HEK293 (cell line): ENCODE results near the gene CDYL2.

Experiments
- CTCF ChIA-PET: fragments of 350-600 bp; formaldehyde crosslinking; extraction: SDS; loops from one replicate; lab custom pipeline; 2021; ENCODE audit warnings: antibody characterized with exemption; lab: Yijun Ruan, JAX
- POLR2A ChIA-PET: fragments of 300-600 bp; formaldehyde crosslinking; extraction: SDS; loops from one replicate; lab custom pipeline; 2020; ENCODE audit warnings: antibody characterized with exemption, inconsistent platforms; lab: Yijun Ruan, JAX
- H3K27ac ChIP-seq: fragments of 200-500 bp; sonication (Bioruptor generic); 2 replicates; pipeline ENCODE4 v1.5.1; 2014; ENCODE audit warnings: low read depth, low read length, control low read depth, inconsistent platforms; ENCODE audit errors: extremely low read depth
- H3K36me3 ChIP-seq, 2 experiments: fragments of 200-500 bp in 1 of 2; sonication (Bioruptor generic) in 1 of 2; 1 replicate in 1 of 2; 2 replicates in 1 of 2; pipeline ENCODE4 v1.5.1; 2014 to 2017; ENCODE audit warnings: inconsistent platforms in 2 of 2, low read length in 2 of 2; ENCODE audit not compliant: control insufficient read depth in 2 of 2, insufficient read depth in 1 of 2
- H3K4me1 ChIP-seq: fragments of 200-500 bp; sonication (Bioruptor generic); 2 replicates; pipeline ENCODE4 v1.5.1; 2014; ENCODE audit warnings: mild to moderate bottlenecking, low read length, inconsistent platforms; ENCODE audit not compliant: control insufficient read depth, insufficient read depth
- H3K4me3 ChIP-seq: 2 replicates; pipeline ENCODE4 v1.5.1; 2011; ENCODE audit warnings: low read depth, mild to moderate bottlenecking, control low read depth, low read length, moderate library complexity
- H3K9me3 ChIP-seq: fragments of 200-500 bp; sonication (Bioruptor generic); 2 replicates; pipeline ENCODE4 v1.5.1; 2014; ENCODE audit warnings: low read depth, low read length, inconsistent platforms; ENCODE audit not compliant: control insufficient read depth, insufficient read depth
- GFI1B ChIP-seq: fragments of 450-650 bp; formaldehyde crosslinking; IDR thresholded peaks from 2 replicates; pipeline ENCODE4 v1.5.1; 2016; ENCODE audit warnings: missing biosample characterization, missing genetic modification characterization
- HOXD13 ChIP-seq: sonication (generic); formaldehyde crosslinking; IDR thresholded peaks from 2 replicates; pipeline ENCODE4 v1.8.0; 2022; ENCODE audit warnings: missing genetic modification reagents, borderline replicate concordance
- KLF7 ChIP-seq: fragments of 450-650 bp; formaldehyde crosslinking; IDR thresholded peaks from 2 replicates; pipeline ENCODE4 v1.5.1; 2016; ENCODE audit warnings: missing biosample characterization, missing genetic modification characterization, borderline replicate concordance
- MEIS1 ChIP-seq: sonication (generic); formaldehyde crosslinking; IDR thresholded peaks from 2 replicates; pipeline ENCODE4 v1.8.1; 2022; ENCODE audit warnings: missing genetic modification reagents, mild to moderate bottlenecking, borderline replicate concordance
- MYNN ChIP-seq: fragments of 450-650 bp; formaldehyde crosslinking; IDR thresholded peaks from 2 replicates; pipeline ENCODE4 v1.5.1; 2016; ENCODE audit warnings: missing biosample characterization, missing genetic modification characterization, borderline replicate concordance
- PRDM2 ChIP-seq: fragments of 450-650 bp; formaldehyde crosslinking; IDR thresholded peaks from 2 replicates; pipeline ENCODE4 v1.5.1; 2016; ENCODE audit warnings: missing biosample characterization, missing genetic modification characterization, borderline replicate concordance
- ZNF133 ChIP-seq: fragments of 450-650 bp; formaldehyde crosslinking; IDR thresholded peaks from 2 replicates; pipeline ENCODE4 v1.5.1; 2016; ENCODE audit warnings: missing biosample characterization, missing genetic modification characterization
- ZNF274 ChIP-seq, 2 experiments: fragments of 200-500 bp in 1 of 2; fragments of 450-650 bp in 1 of 2; sonication (Bioruptor generic) in 1 of 2; formaldehyde crosslinking in 1 of 2; IDR thresholded peaks; 2 replicates each; pipeline versions ENCODE4 v1.5.1 to v1.6.1; 2014 to 2016; ENCODE audit warnings: borderline replicate concordance in 1 of 2, inconsistent platforms in 1 of 2, low read length in 1 of 2, missing biosample characterization in 1 of 2, missing genetic modification characterization in 1 of 2
- ZNF335 ChIP-seq: fragments of 450-650 bp; formaldehyde crosslinking; conservative IDR thresholded peaks from 2 replicates; pipeline ENCODE4 v1.5.1; 2016; ENCODE audit warnings: missing biosample characterization, missing genetic modification characterization
- ZNF473 ChIP-seq: fragments of 450-650 bp; formaldehyde crosslinking; IDR thresholded peaks from 2 replicates; pipeline ENCODE4 v1.5.1; 2017; ENCODE audit warnings: missing biosample characterization, missing genetic modification characterization
- ZNF558 ChIP-seq: fragments of 450-650 bp; formaldehyde crosslinking; IDR thresholded peaks from 2 replicates; pipeline ENCODE4 v1.5.1; 2016; ENCODE audit warnings: missing biosample characterization, missing genetic modification characterization
- ZNF561 ChIP-seq: fragments of 450-650 bp; IDR thresholded peaks from 2 replicates; pipeline ENCODE4 v1.5.1; 2018; ENCODE audit warnings: missing biosample characterization, missing genetic modification characterization, borderline replicate concordance
- ZNF610 ChIP-seq: fragments of 450-650 bp; formaldehyde crosslinking; IDR thresholded peaks from 2 replicates; pipeline ENCODE4 v1.5.1; 2016; ENCODE audit warnings: missing biosample characterization, missing genetic modification characterization, borderline replicate concordance
- ZNF623 ChIP-seq: fragments of 450-650 bp; formaldehyde crosslinking; IDR thresholded peaks from 2 replicates; pipeline ENCODE4 v1.5.1; 2016; ENCODE audit warnings: missing biosample characterization, missing genetic modification characterization
- ZNF624 ChIP-seq: fragments of 450-650 bp; formaldehyde crosslinking; IDR thresholded peaks from 2 replicates; pipeline ENCODE4 v1.5.1; 2017; ENCODE audit warnings: missing biosample characterization, missing genetic modification characterization
- ZNF626 ChIP-seq: fragments of 450-650 bp; sonication (Bioruptor Pico); formaldehyde crosslinking; IDR thresholded peaks from 2 replicates; pipeline ENCODE4 v1.5.1; 2018; ENCODE audit warnings: missing biosample characterization, missing genetic modification characterization, inconsistent platforms
- ZNF677 ChIP-seq: fragments of 450-650 bp; IDR thresholded peaks from 2 replicates; pipeline ENCODE4 v1.5.0; 2018; ENCODE audit warnings: missing biosample characterization, mild to moderate bottlenecking, missing genetic modification characterization, moderate library complexity
- ZNF785 ChIP-seq: fragments of 450-650 bp; formaldehyde crosslinking; IDR thresholded peaks from 2 replicates; pipeline ENCODE4 v1.5.1; 2016; ENCODE audit warnings: missing biosample characterization, missing genetic modification characterization
- ZSCAN30 ChIP-seq: fragments of 450-650 bp; IDR thresholded peaks from 2 replicates; pipeline ENCODE4 v1.5.1; 2018; ENCODE audit warnings: missing biosample characterization, mild to moderate bottlenecking, missing genetic modification characterization, moderate library complexity
- TF ChIP-seq, protein P1 (sequence below): fragments of 450-650 bp; formaldehyde crosslinking; IDR thresholded peaks from 2 replicates; pipeline ENCODE4 v1.5.1; 2017; ENCODE audit warnings: missing biosample characterization, mild to moderate bottlenecking, missing genetic modification characterization, moderate library complexity
- TF ChIP-seq, protein P2 (sequence below): fragments of 450-650 bp; formaldehyde crosslinking; IDR thresholded peaks from 2 replicates; pipeline ENCODE4 v1.5.1; 2016; ENCODE audit warnings: missing biosample characterization, missing genetic modification characterization
- TF ChIP-seq, protein P3 (sequence below): fragments of 450-650 bp; formaldehyde crosslinking; IDR thresholded peaks from 2 replicates; pipeline ENCODE4 v1.5.1; 2016; ENCODE audit warnings: missing biosample characterization, missing genetic modification characterization
- TF ChIP-seq, protein P4 (sequence below): fragments of 450-650 bp; formaldehyde crosslinking; IDR thresholded peaks from 2 replicates; pipeline ENCODE4 v1.5.1; 2016; ENCODE audit warnings: missing biosample characterization, missing genetic modification characterization

Gene CDYL2

DNA sequence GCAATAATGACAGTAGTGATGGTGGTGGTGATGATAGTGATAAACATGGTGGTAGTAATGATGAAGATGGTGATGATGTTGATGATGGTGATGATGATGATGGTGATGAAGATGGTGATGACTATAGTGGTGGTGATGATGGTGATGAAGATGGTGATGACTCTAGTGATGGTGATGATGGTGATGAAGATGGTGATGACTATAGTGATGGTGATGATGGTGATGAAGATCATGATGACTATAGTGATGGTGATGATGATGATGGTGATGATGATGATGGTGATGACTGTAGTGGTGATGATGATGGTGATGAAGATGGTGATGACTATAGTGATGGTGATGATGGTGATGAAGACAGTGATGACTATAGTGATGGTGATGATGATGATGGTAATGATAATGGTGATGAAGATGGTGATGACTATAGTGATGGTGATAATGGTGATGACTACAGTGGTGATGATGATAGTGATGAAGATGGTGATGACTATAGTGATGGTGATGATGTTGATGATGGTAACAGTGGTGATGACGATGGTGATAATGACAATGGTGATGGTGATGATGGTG lies 228.0 kb downstream of the CDYL2 start (continued):
- TF ChIP-seq, protein P1, sequence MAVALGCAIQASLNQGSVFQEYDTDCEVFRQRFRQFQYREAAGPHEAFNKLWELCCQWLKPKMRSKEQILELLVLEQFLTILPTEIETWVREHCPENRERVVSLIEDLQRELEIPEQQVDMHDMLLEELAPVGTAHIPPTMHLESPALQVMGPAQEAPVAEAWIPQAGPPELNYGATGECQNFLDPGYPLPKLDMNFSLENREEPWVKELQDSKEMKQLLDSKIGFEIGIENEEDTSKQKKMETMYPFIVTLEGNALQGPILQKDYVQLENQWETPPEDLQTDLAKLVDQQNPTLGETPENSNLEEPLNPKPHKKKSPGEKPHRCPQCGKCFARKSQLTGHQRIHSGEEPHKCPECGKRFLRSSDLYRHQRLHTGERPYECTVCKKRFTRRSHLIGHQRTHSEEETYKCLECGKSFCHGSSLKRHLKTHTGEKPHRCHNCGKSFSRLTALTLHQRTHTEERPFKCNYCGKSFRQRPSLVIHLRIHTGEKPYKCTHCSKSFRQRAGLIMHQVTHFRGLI (tag by site-specific recombination) = no peak
- TF ChIP-seq, all 188 proteins: peak for 6

GRCh38 chr16:80573700-80574120 lies 230.7 kb downstream of the CDYL2 start:
- no peaks in the 10 kb centered on the region for H3K36me3 ChIP-seq
- H3K4me1 ChIP-seq = peaks cover 29% of the 10 kb centered on the region
- POLR2A ChIA-PET = no interaction called here
- H3K27ac ChIP-seq = peak overlapping the region; percentile 21; the same call in 1 of the 2 replicates
- H3K9me3 ChIP-seq = no peaks in the 10 kb centered on the region
- H3K4me3 ChIP-seq = no peak overlapping the region
- CTCF ChIA-PET = no interaction called here
- no peak for TF ChIP-seq MEIS1
- TF ChIP-seq ZNF624 (tag by site-specific recombination) = no peak
- TF ChIP-seq ZNF610 = peak; percentile 66; the same call in 1 of the 2 replicates
- no peak for TF ChIP-seq ZNF133 (tag by site-specific recombination)
- TF ChIP-seq ZSCAN30 = peak; percentile 67; the same call in 1 of the 2 replicates
- peak; percentile 88 for TF ChIP-seq ZNF561 (tag by site-specific recombination)
- no peak for TF ChIP-seq ZNF785 (tag by site-specific recombination)
- TF ChIP-seq ZNF623 (tag by site-specific recombination) = no peak
- TF ChIP-seq ZNF335 (tag by site-specific recombination) = peak; percentile 90
- TF ChIP-seq, protein P2, sequence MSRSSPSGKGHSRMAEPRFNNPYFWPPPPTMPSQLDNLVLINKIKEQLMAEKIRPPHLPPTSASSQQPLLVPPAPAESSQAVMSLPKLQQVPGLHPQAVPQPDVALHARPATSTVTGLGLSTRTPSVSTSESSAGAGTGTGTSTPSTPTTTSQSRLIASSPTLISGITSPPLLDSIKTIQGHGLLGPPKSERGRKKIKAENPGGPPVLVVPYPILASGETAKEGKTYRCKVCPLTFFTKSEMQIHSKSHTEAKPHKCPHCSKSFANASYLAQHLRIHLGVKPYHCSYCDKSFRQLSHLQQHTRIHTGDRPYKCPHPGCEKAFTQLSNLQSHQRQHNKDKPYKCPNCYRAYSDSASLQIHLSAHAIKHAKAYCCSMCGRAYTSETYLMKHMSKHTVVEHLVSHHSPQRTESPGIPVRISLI (tag by site-specific recombination) = no peak
- TF ChIP-seq ZNF677 (tag by site-specific recombination) = no peak
- 0 out of 2 replicates have a peak, but pooled peaks have one; percentile 56 for TF ChIP-seq KLF7 (tag by site-specific recombination)
- no peak for TF ChIP-seq ZNF626 (tag by site-specific recombination)
- TF ChIP-seq GFI1B = no peak
- TF ChIP-seq HOXD13 (CRISPR knock-in tag) = no peak
- no peak for TF ChIP-seq PRDM2 (tag by site-specific recombination)
- TF ChIP-seq, protein P3, sequence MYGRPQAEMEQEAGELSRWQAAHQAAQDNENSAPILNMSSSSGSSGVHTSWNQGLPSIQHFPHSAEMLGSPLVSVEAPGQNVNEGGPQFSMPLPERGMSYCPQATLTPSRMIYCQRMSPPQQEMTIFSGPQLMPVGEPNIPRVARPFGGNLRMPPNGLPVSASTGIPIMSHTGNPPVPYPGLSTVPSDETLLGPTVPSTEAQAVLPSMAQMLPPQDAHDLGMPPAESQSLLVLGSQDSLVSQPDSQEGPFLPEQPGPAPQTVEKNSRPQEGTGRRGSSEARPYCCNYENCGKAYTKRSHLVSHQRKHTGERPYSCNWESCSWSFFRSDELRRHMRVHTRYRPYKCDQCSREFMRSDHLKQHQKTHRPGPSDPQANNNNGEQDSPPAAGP = 0 out of 2 replicates have a peak, but pooled peaks have one; percentile 52
- TF ChIP-seq, protein P4, sequence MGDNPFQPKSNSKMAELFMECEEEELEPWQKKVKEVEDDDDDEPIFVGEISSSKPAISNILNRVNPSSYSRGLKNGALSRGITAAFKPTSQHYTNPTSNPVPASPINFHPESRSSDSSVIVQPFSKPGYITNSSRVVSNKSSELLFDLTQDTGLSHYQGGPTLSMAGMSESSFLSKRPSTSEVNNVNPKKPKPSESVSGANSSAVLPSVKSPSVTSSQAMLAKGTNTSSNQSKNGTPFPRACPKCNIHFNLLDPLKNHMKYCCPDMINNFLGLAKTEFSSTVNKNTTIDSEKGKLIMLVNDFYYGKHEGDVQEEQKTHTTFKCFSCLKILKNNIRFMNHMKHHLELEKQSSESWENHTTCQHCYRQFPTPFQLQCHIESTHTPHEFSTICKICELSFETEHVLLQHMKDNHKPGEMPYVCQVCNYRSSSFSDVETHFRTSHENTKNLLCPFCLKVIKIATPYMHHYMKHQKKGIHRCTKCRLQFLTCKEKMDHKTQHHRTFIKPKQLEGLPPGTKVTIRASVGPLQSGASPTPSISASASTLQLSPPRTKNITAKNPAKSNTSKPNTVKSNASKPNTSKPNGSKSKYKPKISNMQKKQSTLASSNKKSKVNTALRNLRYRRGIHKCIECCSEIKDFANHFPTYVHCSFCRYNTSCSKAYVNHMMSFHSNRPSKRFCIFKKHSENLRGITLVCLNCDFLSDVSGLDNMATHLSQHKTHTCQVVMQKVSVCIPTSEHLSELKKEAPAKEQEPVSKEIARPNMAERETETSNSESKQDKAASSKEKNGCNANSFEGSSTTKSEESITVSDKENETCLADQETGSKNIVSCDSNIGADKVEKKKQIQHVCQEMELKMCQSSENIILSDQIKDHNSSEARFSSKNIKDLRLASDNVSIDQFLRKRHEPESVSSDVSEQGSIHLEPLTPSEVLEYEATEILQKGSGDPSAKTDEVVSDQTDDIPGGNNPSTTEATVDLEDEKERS (tag by site-specific recombination) = no peak
- TF ChIP-seq MYNN (tag by site-specific recombination) = no peak
- TF ChIP-seq ZNF274 (IDR thresholded peaks at IDR 0.05; ENCODE audit: low read length) = no peak
- no peak for TF ChIP-seq ZNF274 (tag by site-specific recombination; IDR thresholded peaks at IDR 0.05; ENCODE audit: borderline replicate concordance)
- 0 out of 2 replicates have a peak, but pooled peaks have one; percentile 17 for TF ChIP-seq ZNF558 (tag by site-specific recombination)
- no peak for TF ChIP-seq ZNF473
